ENCODE results near the gene KCTD2.

DNA sequence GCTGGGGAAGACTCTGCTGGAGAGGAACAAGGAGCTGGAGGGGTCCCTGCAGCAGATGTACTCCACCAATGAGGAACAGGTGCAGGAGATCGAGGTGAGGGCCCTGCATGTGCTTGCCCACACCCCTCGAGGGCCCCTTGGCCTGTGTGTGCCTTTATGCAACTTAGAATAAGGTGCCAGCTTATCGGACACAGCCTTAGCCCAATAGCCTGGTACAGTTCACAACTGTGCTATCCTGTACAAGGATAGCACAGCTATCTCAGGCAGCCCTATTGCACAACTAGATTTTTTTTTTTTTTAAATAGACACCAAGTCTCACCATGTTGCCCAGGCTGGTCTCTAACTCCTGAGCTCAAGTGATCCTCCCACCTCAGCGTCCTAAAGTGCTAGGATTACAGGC lies 47.5 kb upstream of the KCTD2 start:
- no peak for TF ChIP-seq POLR2A (IDR thresholded peaks at IDR 0.05)
- TF ChIP-seq, protein P1, sequence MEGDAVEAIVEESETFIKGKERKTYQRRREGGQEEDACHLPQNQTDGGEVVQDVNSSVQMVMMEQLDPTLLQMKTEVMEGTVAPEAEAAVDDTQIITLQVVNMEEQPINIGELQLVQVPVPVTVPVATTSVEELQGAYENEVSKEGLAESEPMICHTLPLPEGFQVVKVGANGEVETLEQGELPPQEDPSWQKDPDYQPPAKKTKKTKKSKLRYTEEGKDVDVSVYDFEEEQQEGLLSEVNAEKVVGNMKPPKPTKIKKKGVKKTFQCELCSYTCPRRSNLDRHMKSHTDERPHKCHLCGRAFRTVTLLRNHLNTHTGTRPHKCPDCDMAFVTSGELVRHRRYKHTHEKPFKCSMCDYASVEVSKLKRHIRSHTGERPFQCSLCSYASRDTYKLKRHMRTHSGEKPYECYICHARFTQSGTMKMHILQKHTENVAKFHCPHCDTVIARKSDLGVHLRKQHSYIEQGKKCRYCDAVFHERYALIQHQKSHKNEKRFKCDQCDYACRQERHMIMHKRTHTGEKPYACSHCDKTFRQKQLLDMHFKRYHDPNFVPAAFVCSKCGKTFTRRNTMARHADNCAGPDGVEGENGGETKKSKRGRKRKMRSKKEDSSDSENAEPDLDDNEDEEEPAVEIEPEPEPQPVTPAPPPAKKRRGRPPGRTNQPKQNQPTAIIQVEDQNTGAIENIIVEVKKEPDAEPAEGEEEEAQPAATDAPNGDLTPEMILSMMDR (IDR thresholded peaks at IDR 0.05) = no peak
- TF ChIP-seq POLR2AphosphoS5 (IDR thresholded peaks at IDR 0.05) = no peak
